ENCODE results near the gene AMFR. TPM values are rescaled to one million over a fixed set of nuclear protein-coding genes. Genes with fewer than 3 reads are reported as not detected.

AMFR gene
- total RNA-seq, 2 donors from 2014 or later = 87.7 to 130 TPM

DNA sequence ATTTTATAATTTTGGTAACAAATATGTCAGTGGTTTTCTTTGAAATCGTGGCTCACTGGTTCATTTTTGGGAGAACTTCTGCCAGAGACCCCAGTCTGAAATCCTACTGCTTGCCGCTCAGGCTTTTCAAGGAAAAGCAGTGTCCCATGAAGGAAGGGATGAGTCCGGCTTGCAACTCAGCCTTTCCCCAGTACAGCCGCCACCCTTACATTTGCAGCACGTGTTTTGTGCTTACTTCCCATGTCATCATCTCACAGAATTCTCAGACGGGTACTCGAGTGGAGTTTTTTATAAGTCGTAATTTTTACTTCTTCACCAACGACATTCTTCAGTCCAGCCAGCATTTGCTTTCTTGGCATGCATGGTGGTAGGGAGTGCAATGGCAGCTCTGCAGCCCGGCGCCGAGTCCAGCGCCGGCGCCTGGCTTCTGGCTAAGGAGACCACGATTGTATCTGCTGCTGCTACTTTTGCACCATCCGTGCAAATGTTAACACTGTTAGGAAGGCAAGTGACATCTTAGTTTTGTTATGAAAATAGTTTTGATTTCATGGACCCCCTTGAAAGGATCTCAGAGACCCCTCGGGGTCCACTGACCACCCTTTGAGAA, 111.0 kb downstream of the AMFR start:
- H3K36me3 ChIP-seq (replicated peaks in 1 of 2; ENCODE audit: insufficient read depth in 1 of 2, low read depth in 2 of 2) = no peaks in the 10 kb centered on the region
- intact Hi-C loops (cut with DNase I) = no loop called here
- no peak for ATAC-seq
- H3K27me3 ChIP-seq = no peaks in the 10 kb centered on the region
- 67 to 75% methylated on average over 18 of the region's 18 CpGs for WGBS, 2 donors
- TF ChIP-seq, protein P1, sequence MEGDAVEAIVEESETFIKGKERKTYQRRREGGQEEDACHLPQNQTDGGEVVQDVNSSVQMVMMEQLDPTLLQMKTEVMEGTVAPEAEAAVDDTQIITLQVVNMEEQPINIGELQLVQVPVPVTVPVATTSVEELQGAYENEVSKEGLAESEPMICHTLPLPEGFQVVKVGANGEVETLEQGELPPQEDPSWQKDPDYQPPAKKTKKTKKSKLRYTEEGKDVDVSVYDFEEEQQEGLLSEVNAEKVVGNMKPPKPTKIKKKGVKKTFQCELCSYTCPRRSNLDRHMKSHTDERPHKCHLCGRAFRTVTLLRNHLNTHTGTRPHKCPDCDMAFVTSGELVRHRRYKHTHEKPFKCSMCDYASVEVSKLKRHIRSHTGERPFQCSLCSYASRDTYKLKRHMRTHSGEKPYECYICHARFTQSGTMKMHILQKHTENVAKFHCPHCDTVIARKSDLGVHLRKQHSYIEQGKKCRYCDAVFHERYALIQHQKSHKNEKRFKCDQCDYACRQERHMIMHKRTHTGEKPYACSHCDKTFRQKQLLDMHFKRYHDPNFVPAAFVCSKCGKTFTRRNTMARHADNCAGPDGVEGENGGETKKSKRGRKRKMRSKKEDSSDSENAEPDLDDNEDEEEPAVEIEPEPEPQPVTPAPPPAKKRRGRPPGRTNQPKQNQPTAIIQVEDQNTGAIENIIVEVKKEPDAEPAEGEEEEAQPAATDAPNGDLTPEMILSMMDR (IDR thresholded peaks at IDR 0.05) = no peak
- TF ChIP-seq POLR2A (IDR thresholded peaks at IDR 0.05) = no peak
- H3K27ac ChIP-seq = no peak overlapping the region
- no peak overlapping the region for H3K4me3 ChIP-seq
- H3K9me3 ChIP-seq = no peaks in the 10 kb centered on the region
- DNase-seq = no peak
- peaks cover 6% of the 10 kb centered on the region for H3K4me1 ChIP-seq

DNA sequence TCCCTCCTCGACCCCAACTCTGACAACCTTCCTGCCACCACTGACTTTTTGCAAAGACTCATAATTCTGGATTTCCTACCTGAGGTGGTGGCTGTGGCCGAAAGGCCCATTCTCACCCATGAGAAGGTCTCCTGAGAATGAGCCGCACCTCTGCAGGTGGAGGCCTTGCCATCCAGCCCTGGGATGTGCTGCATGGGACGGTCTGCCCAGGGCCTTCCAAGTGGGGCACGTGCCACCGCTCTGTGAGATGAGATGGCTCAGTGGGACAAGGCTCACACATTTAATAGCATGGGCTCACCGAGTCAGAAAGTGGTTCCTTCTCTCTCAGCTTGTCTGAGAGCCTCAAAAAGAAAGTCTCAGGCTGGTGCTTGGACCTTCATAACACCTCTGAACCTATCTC, 112.8 kb downstream of the AMFR start:
- no peak for TF ChIP-seq POLR2A (IDR thresholded peaks at IDR 0.05)
- TF ChIP-seq, protein P1 (IDR thresholded peaks at IDR 0.05) = no peak
- no peaks in the 10 kb centered on the region for H3K36me3 ChIP-seq (replicated peaks in 1 of 2; ENCODE audit: insufficient read depth in 1 of 2, low read depth in 2 of 2)
- H3K27ac ChIP-seq = no peak overlapping the region
- no peak overlapping the region for H3K4me3 ChIP-seq
- DNase-seq (no peak), ATAC-seq (no peak)
- H3K4me1 ChIP-seq = no peaks in the 10 kb centered on the region
- WGBS, 2 donors = 77 to 82% methylated on average over 3 to 7 of the region's 7 CpGs
- H3K9me3 ChIP-seq = no peaks in the 10 kb centered on the region
- intact Hi-C loops (cut with DNase I) = no loop called here
- no peaks in the 10 kb centered on the region for H3K27me3 ChIP-seq

DNA sequence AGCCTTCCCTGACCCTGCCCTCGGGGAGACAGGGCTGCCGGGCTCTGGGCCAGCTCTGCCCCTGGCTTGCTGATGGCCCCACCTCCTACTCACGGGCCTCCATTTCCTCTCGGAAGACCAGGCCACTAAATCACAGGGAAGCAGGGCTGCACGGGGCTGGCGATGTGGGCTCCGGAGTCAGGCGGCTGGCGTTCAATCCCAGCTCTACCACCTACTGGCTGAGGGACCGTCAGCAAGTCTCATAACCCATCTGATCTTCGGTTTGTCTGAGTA, 113.4 kb downstream of the AMFR start:
- H3K4me3 ChIP-seq = no peak overlapping the region
- DNase-seq (no peak), ATAC-seq (no peak)
- H3K9me3 ChIP-seq = no peaks in the 10 kb centered on the region
- H3K27me3 ChIP-seq = no peaks in the 10 kb centered on the region
- H3K27ac ChIP-seq = no peak overlapping the region
- TF ChIP-seq, protein P1 (IDR thresholded peaks at IDR 0.05) = no peak
- TF ChIP-seq POLR2A (IDR thresholded peaks at IDR 0.05) = no peak
- intact Hi-C loops (cut with DNase I) = no loop called here
- H3K36me3 ChIP-seq (replicated peaks in 1 of 2; ENCODE audit: insufficient read depth in 1 of 2, low read depth in 2 of 2) = no peaks in the 10 kb centered on the region
- no peaks in the 10 kb centered on the region for H3K4me1 ChIP-seq
- WGBS, 2 donors = 61 to 82% methylated on average over 6 to 11 of the region's 11 CpGs

Other genes with a start within 250 kb of the AMFR start
- gene GNAO1, start 234.1 kb downstream of the AMFR start, total RNA-seq = 1 to 10 TPM; 1.6 to 3.0 TPM
- gene NUDT21, start 25.8 kb upstream of the AMFR start, total RNA-seq = 10 to 100 TPM in 1 of 2 donors, 1 to 10 TPM in 1; 9.2 to 24.6 TPM
- 10 to 100 TPM in 1 of 2 donors, 1 to 10 TPM in 1; 6.6 to 15.6 TPM for gene OGFOD1, start 26.0 kb upstream of the AMFR start, total RNA-seq
- 10 to 100 TPM; 14.3 to 19.1 TPM for gene BBS2, start 94.5 kb upstream of the AMFR start, total RNA-seq
- not detected for gene MT4, start 139.5 kb upstream of the AMFR start, total RNA-seq
- gene MT3, start 164.0 kb upstream of the AMFR start, total RNA-seq = not detected
- gene MT2A, start 183.0 kb upstream of the AMFR start, total RNA-seq = 100 to 1,000 TPM in 1 of 2 donors, 10 to 100 TPM in 1; 20.0 to 211 TPM
- 100 to 1,000 TPM in 1 of 2 donors, 10 to 100 TPM in 1; 99.9 to 679 TPM for gene MT1E, start 200.2 kb upstream of the AMFR start, total RNA-seq
- 100 to 1,000 TPM in 1 of 2 donors, 1 to 10 TPM in 1; 9.6 to 112 TPM for gene MT1M, start 207.1 kb upstream of the AMFR start, total RNA-seq
- gene MT1A, start 213.1 kb upstream of the AMFR start, total RNA-seq = 100 to 1,000 TPM in 1 of 2 donors, not detected in 1; 268 TPM
- not detected for gene MT1B, start 226.3 kb upstream of the AMFR start, total RNA-seq
- gene MT1F, start 232.4 kb upstream of the AMFR start, total RNA-seq = 10 to 100 TPM; 27.5 to 92.0 TPM
- 100 to 1,000 TPM in 1 of 2 donors, 10 to 100 TPM in 1; 95.2 to 413 TPM for gene MT1G, start 242.5 kb upstream of the AMFR start, total RNA-seq
- gene MT1H, start 244.3 kb upstream of the AMFR start, total RNA-seq = 1 to 10 TPM; 4.9 to 8.8 TPM